Measurements from ENCODE around the gene SEC63. TPM values are rescaled to one million over a fixed set of nuclear protein-coding genes. Genes with fewer than 3 reads are reported as not detected.
A peak's percentile ranks its signal among the peaks of the same experiment; 100 is the strongest.

The SEC63 gene
- total RNA-seq, 1 donor from 2014 or later, result 166 TPM

- H3K4me3 Mint-ChIP-seq (ENCODE audit: unreplicated experiment), result no peak overlapping the region
- peak; percentile 50 for TF ChIP-seq CTCF (IDR thresholded peaks at IDR 0.05)
- H3K27me3 Mint-ChIP-seq (ENCODE audit: low read depth), result no peaks in the 10 kb centered on the region
- H3K9me3 Mint-ChIP-seq (ENCODE audit: low read depth), result no peaks in the 10 kb centered on the region
- peaks cover 29% of the 10 kb centered on the region for H3K36me3 Mint-ChIP-seq (ENCODE audit: low read depth)
- no peak for DNase-seq (ENCODE audit: low spot score)
- H3K27ac Mint-ChIP-seq (ENCODE audit: unreplicated experiment), result peak overlapping the region; percentile 84
- H3K4me1 Mint-ChIP-seq (ENCODE audit: low read depth), result peaks cover 45% of the 10 kb centered on the region
These were observed 88.1 kb downstream of the SEC63 start for GRCh38 chr6:107869871-107870270.

- peaks cover 24% of the 10 kb centered on the region for H3K36me3 Mint-ChIP-seq (ENCODE audit: low read depth)
- H3K4me1 Mint-ChIP-seq (ENCODE audit: low read depth), result peaks cover 45% of the 10 kb centered on the region
- DNase-seq (ENCODE audit: low spot score), result no peak
- H3K4me3 Mint-ChIP-seq (ENCODE audit: unreplicated experiment), result no peak overlapping the region
- TF ChIP-seq CTCF (IDR thresholded peaks at IDR 0.05), result no peak
- no peaks in the 10 kb centered on the region for H3K9me3 Mint-ChIP-seq (ENCODE audit: low read depth)
- no peaks in the 10 kb centered on the region for H3K27me3 Mint-ChIP-seq (ENCODE audit: low read depth)
- H3K27ac Mint-ChIP-seq (ENCODE audit: unreplicated experiment), result no peak overlapping the region
These were observed 89.0 kb downstream of the SEC63 start for GRCh38 chr6:107868867-107869611.

- Mint-ChIP-seq H3K27ac (ENCODE audit: unreplicated experiment) (peak overlapping the region; percentile 56), H3K36me3 (ENCODE audit: low read depth) (peaks cover 18% of the 10 kb centered on the region), H3K27me3 (ENCODE audit: low read depth) (no peaks in the 10 kb centered on the region), H3K4me1 (ENCODE audit: low read depth) (peaks cover 45% of the 10 kb centered on the region), H3K4me3 (ENCODE audit: unreplicated experiment) (no peak overlapping the region), H3K9me3 (ENCODE audit: low read depth) (no peaks in the 10 kb centered on the region)
- peak; percentile 11 for TF ChIP-seq CTCF (IDR thresholded peaks at IDR 0.05)
- DNase-seq (ENCODE audit: low spot score), result no peak
These were observed 90.7 kb downstream of the SEC63 start for GRCh38 chr6:107867302-107867615.

DNA sequence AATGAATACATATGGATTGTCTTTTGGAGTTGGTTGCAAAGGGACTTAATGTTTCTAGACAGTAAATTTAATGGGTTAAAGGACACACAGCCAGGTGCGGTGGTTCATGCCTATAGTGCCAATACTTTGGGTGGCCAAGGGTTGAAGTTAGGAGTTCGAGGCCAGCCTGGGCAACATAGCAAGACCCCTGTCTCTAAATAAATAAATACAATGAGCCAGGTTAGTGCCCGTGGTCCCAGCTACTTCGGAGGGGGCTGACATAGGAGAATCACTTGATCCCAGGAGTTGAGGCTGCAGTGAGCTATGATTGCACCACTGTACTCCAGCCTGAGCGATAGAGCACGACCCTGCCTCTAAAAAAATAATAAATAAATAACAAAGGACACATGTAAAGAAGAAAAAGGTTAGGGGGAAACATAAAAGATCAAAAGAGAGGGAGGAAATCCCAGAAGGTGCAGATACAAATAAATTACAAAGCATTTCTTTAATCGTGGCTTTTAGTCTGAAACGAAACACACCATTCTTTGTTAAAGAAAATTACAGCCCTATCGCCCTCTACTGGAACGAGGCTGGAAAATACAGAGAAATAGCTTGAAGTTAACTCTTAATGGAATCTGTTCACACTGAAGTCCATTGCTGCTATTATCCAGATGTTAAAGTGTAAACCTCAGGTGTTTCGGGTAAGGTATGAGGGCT, 91.3 kb downstream of the SEC63 start:
- no peak overlapping the region for H3K4me3 Mint-ChIP-seq (ENCODE audit: unreplicated experiment)
- H3K27me3 Mint-ChIP-seq (ENCODE audit: low read depth), result no peaks in the 10 kb centered on the region
- no peak overlapping the region for H3K27ac Mint-ChIP-seq (ENCODE audit: unreplicated experiment)
- H3K9me3 Mint-ChIP-seq (ENCODE audit: low read depth), result no peaks in the 10 kb centered on the region
- DNase-seq (ENCODE audit: low spot score), result no peak
- peak; percentile 78 for TF ChIP-seq CTCF (IDR thresholded peaks at IDR 0.05)
- H3K36me3 Mint-ChIP-seq (ENCODE audit: low read depth), result peaks cover 18% of the 10 kb centered on the region
- peaks cover 45% of the 10 kb centered on the region for H3K4me1 Mint-ChIP-seq (ENCODE audit: low read depth)

GRCh38 chr6:107864226-107865127, 93.5 kb downstream of the SEC63 start:
- no peaks in the 10 kb centered on the region for H3K27me3 Mint-ChIP-seq (ENCODE audit: low read depth)
- no peaks in the 10 kb centered on the region for H3K9me3 Mint-ChIP-seq (ENCODE audit: low read depth)
- H3K27ac Mint-ChIP-seq (ENCODE audit: unreplicated experiment), result no peak overlapping the region
- peaks cover 22% of the 10 kb centered on the region for H3K4me1 Mint-ChIP-seq (ENCODE audit: low read depth)
- H3K36me3 Mint-ChIP-seq (ENCODE audit: low read depth), result peaks cover 10% of the 10 kb centered on the region
- no peak for DNase-seq (ENCODE audit: low spot score)
- no peak overlapping the region for H3K4me3 Mint-ChIP-seq (ENCODE audit: unreplicated experiment)
- TF ChIP-seq CTCF (IDR thresholded peaks at IDR 0.05), result no peak
